Motor neuron (in vitro differentiated cells): ENCODE measurements around the gene IGFBP4. TPM values are rescaled to one million over a fixed set of nuclear protein-coding genes. Genes with fewer than 3 reads are reported as not detected.

Experiments
- ATAC-seq, 8 experiments: fragments of 200-7000 bp; cut with Tn5 transposase; replicated peaks in 6 of 8; 2 replicates each; pipeline ENCODE4 v1.8.0; 2021; ENCODE audit warnings: mild to moderate bottlenecking in 8 of 8, moderate library complexity in 8 of 8
- H3K27ac ChIP-seq, 2 donors: fragments of 250-450 bp; sonication (Bioruptor Pico); 2 replicates each; pipeline ENCODE4 v1.9.0; 2021; ENCODE audit warnings: antibody characterized with exemption in 2 of 2, mild to moderate bottlenecking in 2 of 2, moderate library complexity in 1 of 2
- H3K4me1 ChIP-seq, 2 donors: fragments of 250-450 bp; sonication (Bioruptor Pico); replicated peaks in 1 of 2; 2 replicates each; pipeline ENCODE4 v1.6.1; 2021; ENCODE audit warnings: antibody characterized with exemption in 2 of 2, mild to moderate bottlenecking in 2 of 2, moderate library complexity in 1 of 2
- H3K4me3 ChIP-seq, 5 donors: fragments of 250-450 bp; sonication (Bioruptor Pico); 2 replicates each; pipeline ENCODE4 v1.9.0; 2021; ENCODE audit warnings: antibody characterized with exemption in 5 of 5, mild to moderate bottlenecking in 5 of 5, moderate library complexity in 4 of 5
- WGBS, 10 experiments: fragments of 450-650 bp; shearing (Covaris generic); methylation state at CpG; one replicate each; pipeline ENCODE4 v1.0.0; 2022; 5-methylcytosine and 5-hydroxymethylcytosine counted together
- in situ Hi-C, 9 experiments: fragments of 400-800 bp; cut with MboI; loops; one replicate each; pipeline ENCODE4 v1.15.0; 2021; ENCODE audit warnings: low sequenced_read_pairs in 9 of 9, low pct_unique_long_range_greater_than_20kb in 2 of 9; ENCODE audit not compliant: unreplicated experiment in 9 of 9
- total RNA-seq, 8 experiments: library from RNA; unstranded; fragments of 300-600 nt; gene quantifications; 2 replicates each; pipeline versions ENCODE4 v1.2.3 to v1.2.4, GENCODE V29; 2022

The IGFBP4 gene
- total RNA-seq, 8 experiments from 2014 or later = 2.8 to 52.0 (median 7.9) TPM

DNA sequence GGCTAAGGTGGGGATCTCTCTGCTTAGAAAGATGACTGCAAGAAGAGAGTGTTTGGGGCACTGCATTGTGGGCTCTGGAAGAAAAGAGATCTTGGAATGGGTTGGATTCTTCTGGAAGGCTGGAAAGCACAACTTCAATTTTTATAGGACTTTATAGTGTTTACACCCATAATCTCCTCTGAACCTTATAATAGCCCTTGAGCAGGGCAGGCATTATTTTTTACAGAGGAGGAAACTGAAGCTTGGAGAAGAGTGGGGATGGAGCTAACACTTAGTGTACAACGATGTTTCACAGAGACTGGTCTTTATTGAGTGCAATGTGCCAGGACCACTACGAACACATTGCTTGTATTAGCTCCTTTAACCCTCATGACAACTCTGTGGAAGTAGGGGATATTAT is 47.7 kb downstream of the IGFBP4 start:
- H3K4me3 ChIP-seq = no peak overlapping the region
- in situ Hi-C loops = no loop called here
- H3K4me1 ChIP-seq = peaks cover 10 to 11% of the 10 kb centered on the region in 2 donors
- ATAC-seq = no peak
- 0 to 100% (median 83%) methylated on average over 1 to 2 of the region's 2 CpGs; no CpG with 5 or more reads in 1 of the 10 experiments for WGBS, 10 experiments
- no peak overlapping the region for H3K27ac ChIP-seq

DNA sequence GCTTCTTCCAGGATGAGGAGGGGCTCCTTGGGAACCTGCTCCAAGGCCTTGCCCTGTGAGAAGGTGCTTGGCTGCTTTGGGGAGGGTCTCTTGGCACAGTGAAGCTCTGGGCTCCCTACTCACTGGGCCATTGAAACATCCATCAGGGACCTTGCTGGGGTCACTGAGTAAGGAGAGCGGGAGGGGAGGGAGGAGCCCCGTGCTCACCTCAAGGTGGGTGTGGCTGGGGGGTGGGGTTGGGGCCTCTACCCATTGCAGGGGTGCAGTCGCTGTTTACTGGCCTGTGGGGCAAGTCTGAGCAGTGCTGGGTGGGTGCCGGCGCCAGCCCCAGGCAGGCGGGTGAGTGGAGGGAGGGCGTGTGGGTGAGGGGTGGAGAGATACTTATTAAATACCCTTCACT is 48.2 kb downstream of the IGFBP4 start:
- peaks cover 10 to 11% of the 10 kb centered on the region in 2 donors for H3K4me1 ChIP-seq
- no peak overlapping the region for H3K27ac ChIP-seq
- in situ Hi-C loops = no loop called here
- 100% methylated on average over 2 of the region's 7 CpGs; no CpG with 5 or more reads in 9 of the 10 experiments for WGBS, 10 experiments
- no peak overlapping the region for H3K4me3 ChIP-seq
- no peak for ATAC-seq

DNA sequence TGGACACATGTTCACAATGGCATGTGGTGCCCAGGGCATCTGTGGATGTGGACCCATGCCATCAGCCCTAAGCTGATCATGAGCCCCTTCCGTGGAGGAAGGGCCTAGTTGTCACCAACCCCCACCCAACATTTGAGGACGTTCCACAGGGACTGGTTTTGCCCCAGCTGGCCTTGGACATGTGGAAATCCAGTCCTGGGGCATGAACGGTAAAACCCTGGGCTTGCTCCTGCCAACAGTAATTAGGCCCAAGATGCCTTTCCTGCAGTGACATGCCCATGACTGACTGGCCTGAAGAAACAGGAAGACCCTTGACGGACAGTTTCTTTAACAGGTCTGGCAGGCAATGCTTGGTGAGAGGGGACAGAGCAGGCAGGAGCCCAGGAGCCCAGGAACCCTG is 50.4 kb downstream of the IGFBP4 start:
- peaks cover 10 to 11% of the 10 kb centered on the region in 2 donors for H3K4me1 ChIP-seq
- H3K4me3 ChIP-seq = no peak overlapping the region
- 40 to 100% (median 83%) methylated on average over 1 to 3 of the region's 4 CpGs; no CpG with 5 or more reads in 4 of the 10 experiments for WGBS, 10 experiments
- ATAC-seq = no peak
- in situ Hi-C loops = no loop called here
- H3K27ac ChIP-seq = no peak overlapping the region

DNA sequence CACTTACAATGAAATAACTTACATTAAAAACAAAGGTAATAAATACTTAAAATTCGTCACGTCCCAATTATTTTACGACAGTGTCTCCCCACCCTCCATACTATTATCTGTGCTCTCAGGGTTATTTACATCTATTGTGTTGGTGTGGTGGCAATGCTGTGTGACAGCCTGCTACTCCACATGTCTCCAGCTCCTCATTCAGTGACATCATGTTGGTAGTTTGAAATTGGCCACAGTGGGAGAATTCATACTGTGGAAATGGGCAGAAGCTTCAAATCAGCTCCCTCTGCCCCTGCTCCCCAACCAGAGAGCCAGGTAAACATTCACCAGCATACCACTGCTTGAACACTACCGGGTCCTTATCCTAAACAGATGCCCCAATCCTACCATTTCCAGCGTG is 51.9 kb downstream of the IGFBP4 start:
- 30 to 87% (median 70%) methylated on average over 1 to 5 of the region's 5 CpGs; no CpG with 5 or more reads in 1 of the 10 experiments for WGBS, 10 experiments
- peaks cover 8 to 14% of the 10 kb centered on the region in 2 donors for H3K4me1 ChIP-seq
- no peak overlapping the region for H3K27ac ChIP-seq
- ATAC-seq = no peak
- in situ Hi-C loops = no loop called here
- no peak overlapping the region for H3K4me3 ChIP-seq

DNA sequence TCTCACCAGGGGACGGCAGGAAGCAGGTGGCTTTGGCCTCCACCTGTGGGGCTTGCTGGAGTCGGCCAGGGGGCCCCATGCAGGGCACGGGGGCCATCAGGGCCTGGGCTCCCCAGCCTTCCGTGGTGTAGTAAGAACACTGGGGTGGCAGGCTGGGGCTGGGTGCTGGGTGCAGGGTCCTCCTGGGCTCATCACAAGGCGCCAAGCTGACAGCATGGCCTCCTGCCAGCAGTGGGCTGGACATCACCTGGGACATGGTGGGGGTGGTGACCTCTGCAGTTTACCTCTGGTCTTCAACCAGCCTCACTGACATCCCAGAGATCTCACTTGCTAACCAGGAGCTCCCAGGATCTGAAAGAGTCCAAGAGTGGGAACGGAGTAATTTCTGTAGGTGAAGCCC is 52.9 kb downstream of the IGFBP4 start:
- in situ Hi-C loops = no loop called here
- no peak for ATAC-seq
- Histone ChIP-seq H3K4me3 (no peak overlapping the region), H3K27ac (no peak overlapping the region), H3K4me1 (peaks cover 0 to 6% of the 10 kb centered on the region in 2 donors)
- WGBS, 10 experiments = 50 to 100% (median 93%) methylated on average over 1 to 3 of the region's 6 CpGs; no CpG with 5 or more reads in 5 of the 10 experiments

DNA sequence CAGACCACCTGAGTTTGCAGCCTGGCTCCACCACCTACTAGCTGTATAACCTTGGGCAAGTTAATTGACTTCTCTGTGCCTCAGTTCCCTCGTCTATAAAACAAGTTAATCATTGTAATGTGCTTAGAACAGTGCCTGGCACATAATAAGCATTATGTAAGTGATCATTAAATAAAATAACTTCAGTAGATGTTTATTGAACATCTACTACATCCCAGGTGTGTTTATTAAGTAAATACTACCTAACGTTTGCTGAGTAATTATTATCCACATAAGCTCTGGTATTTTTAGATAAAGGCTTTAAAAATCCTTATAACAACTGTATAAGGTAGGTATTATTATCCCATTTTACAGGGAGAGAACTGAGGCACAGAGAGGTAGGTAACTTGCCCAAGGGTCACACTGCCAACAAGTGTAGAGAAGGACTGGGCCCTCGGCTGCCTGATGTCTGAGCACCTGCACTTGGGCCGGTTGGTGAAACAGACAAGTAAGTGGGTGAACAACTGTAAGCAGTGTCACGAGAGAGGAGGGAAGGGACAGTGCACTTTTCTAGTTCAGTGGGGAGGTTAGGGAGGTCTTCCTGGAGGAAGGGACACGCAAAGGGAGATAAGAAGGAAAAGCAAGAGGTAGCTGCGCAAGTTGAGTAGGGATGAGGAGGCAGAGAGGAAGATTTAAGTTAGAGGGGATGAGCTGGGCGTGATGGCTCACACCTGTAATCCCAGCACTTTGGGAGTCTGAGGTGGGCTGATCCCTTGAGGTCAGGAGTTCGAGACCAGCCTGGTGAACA is 53.6 kb downstream of the IGFBP4 start:
- 55 to 100% (median 77%) methylated on average over 1 to 7 of the region's 9 CpGs for WGBS, 10 experiments
- no peak overlapping the region for H3K27ac ChIP-seq
- no peak overlapping the region for H3K4me3 ChIP-seq

DNA sequence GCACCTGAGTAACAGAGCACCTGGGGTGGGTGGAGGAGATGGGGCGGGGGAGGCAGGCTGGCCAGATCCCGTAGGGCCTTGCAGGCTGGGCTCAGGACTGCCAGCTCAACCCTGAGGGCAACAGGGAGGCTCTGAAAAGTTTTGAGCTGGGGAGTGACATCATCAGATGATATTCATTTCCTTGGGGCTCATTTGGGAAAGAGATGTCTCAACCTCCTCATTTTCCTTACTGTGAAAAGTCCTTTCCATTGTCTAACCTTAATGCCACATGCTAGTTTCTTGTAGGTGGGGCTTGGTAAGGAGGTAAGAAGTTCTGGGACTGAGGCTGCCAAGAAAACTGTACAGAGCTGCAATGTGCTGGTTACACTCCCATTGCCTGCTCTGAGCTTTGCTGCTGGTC is 54.4 kb downstream of the IGFBP4 start:
- peak in 3 of 8 experiments; percentile 47 to 80 (median 77) for ATAC-seq
- whole genome bisulfite sequencing, 10 experiments = 80% methylated on average over 1 of the region's 2 CpGs; no CpG with 5 or more reads in 9 of the 10 experiments
- in situ Hi-C loops = no loop called here
- no peak overlapping the region for H3K27ac ChIP-seq
- peaks cover 0 to 6% of the 10 kb centered on the region in 2 donors for H3K4me1 ChIP-seq
- no peak overlapping the region for H3K4me3 ChIP-seq

More for the DNA sequence above, 53.6 kb downstream of the IGFBP4 start:
- in situ Hi-C loops = no loop called here
- peaks cover 0 to 6% of the 10 kb centered on the region in 2 donors for H3K4me1 ChIP-seq
- no peak for ATAC-seq

DNA sequence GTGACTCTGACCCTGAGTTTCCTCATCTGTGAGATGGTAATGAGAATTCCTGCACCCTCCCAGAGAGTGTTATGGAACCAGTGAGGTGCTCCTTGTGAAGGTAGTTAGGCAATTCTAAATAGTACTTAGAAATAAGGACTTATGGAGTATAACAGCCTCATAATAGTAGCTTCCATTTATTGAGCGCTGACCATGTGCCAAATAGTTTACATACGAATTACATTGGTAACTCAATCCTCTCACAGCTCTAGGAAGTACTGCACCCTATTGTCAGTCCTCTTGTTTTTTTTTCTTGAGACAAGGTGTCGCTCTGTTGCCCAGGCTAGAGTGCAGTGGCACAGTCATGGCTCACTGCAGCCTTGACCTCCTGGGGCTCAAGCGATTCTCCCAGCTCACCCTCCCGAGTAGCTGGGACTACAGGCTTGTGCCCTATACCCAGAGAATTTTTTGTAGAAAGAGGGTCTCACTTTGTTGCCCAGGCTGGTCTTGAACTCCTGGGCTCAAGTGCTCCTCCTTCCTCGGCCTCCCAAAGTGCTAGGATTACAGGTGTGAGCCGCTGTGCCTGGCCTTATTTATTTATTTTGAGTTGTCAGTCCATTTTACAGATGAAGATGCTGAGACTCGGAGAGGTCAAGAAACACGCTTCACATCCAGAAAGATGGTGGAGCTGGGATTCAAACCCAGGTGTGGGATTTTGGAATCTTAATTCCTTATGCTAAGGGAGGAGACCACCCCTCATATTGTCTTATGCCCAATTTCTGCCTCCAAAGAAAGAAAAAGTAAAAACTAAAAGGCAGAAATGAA is 55.2 kb downstream of the IGFBP4 start:
- Histone ChIP-seq H3K4me3 (no peak overlapping the region), H3K27ac (no peak overlapping the region), H3K4me1 (peaks cover 0 to 6% of the 10 kb centered on the region in 2 donors)
- peak in 3 of 8 experiments; percentile 34 to 75 (median 55) for ATAC-seq
- in situ Hi-C loops = no loop called here
- 20 to 100% (median 60%) methylated on average over 1 to 9 of the region's 9 CpGs; no CpG with 5 or more reads in 1 of the 10 experiments for WGBS, 10 experiments

DNA sequence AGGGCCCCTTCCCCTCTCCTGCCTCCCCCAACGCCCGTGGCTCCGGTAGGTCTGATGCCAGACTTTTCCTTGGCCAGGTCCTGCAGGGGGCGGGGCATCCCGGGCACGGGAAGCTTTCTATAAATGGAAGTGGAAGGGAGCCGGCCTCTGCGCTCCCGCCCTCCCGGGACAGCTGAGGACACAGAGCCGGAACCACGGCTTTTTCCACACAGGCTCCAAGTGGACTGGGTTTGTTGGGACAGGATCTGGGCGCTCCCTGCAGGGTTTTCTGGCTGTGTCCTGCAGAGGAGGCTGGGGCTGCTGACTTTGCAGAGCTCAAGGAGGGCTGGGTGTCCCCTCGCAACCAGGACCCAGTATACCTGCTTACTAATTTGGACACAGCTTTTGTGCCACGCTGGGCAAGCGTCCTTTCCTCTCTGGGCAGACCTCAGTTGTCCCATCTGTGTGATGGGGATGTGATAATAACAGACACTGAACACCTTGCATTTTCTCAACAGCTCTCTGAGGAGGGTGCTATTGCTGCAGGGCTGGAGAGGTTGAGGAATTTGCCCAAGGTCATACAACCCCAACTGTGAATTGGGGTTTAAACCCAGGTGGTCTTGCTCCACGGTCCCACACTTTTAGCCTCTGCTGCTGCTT is 56.4 kb downstream of the IGFBP4 start:
- Histone ChIP-seq H3K4me1 (peaks cover 0 to 6% of the 10 kb centered on the region in 2 donors), H3K4me3 (no peak overlapping the region), H3K27ac (no peak overlapping the region)
- in situ Hi-C loops = no loop called here
- 0 to 100% (median 54%) methylated on average over 1 to 8 of the region's 17 CpGs; no CpG with 5 or more reads in 4 of the 10 experiments for WGBS, 10 experiments
- ATAC-seq = peak; percentile 41 to 93 (median 76)

DNA sequence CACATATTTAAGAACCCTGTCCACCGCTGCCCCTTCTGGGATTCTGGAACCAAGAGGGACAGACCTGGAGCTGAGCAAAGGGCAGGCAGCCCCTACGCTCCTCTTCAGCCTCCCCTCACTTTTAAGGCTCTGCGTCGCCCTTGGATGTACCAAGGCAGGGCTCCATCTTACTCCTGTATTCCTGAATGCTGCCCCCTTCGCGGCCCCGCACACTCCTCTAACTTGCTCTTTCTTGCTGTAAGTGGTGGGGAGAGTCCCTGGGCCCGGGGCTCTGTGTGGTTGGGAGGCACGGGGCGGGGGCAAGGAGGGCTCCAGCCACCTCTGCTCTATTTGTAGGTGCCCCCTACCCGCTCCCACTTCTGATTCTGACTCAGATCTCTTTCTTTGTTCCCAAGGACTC is 56.9 kb downstream of the IGFBP4 start:
- in situ Hi-C loops = no loop called here
- no peak overlapping the region for H3K4me3 ChIP-seq
- no peak for ATAC-seq
- 40 to 100% (median 94%) methylated on average over 1 to 3 of the region's 11 CpGs; no CpG with 5 or more reads in 4 of the 10 experiments for WGBS, 10 experiments
- H3K4me1 ChIP-seq = peaks cover 0 to 6% of the 10 kb centered on the region in 2 donors
- no peak overlapping the region for H3K27ac ChIP-seq

DNA sequence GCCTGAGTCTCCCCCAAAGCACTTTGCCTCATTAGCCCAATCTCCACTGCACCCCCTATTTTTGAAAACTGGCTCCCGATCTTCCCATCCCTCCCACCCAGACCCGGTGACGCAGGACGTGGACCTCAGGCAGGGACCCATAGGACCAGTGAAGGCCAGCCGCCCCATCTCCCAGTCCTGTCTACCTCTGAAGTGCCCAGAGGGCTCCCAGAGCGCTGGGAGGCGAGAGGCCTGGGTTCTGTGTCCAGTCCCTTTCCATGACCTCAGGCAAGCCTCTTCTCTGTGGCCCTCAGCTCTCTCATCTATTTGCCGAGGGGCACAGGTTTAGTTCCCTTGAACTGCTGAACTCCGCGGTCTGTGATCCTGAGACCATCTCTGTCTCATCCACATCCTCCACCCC is 57.5 kb downstream of the IGFBP4 start:
- peaks cover 0 to 6% of the 10 kb centered on the region in 2 donors for H3K4me1 ChIP-seq
- no peak overlapping the region for H3K27ac ChIP-seq
- 100% methylated on average over 2 to 3 of the region's 10 CpGs; no CpG with 5 or more reads in 7 of the 10 experiments for WGBS, 10 experiments
- in situ Hi-C loops = no loop called here
- H3K4me3 ChIP-seq = no peak overlapping the region
- ATAC-seq = no peak

DNA sequence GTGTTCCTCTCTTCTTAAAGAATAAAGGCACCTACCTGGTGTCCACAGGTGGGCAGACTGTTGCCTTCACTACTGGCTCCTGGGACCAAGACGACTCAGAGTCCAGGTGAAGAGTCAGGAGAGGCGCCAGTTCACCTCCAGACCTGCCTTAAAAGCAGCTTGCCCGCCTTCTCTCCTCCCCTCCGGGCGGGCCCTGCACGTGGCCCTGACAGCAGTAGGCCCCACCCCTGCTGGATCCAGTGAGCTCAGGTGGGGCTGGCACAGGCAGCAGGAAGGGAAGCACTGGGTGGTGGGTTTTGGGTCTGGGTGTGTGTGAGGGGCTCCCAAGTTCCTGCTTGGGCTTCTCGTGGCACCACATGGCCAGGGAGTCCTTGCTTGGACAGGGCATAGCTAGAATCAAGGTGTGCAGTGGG is 58.3 kb downstream of the IGFBP4 start, which contains the start of gene TNS4:
Gene TNS4, minus strand, starts transcription at position 125 of the 413 bp plus-strand sequence. CDS start 5,198 bp downstream, outside the sequence.
- H3K4me1 ChIP-seq = peaks cover 0 to 6% of the 10 kb centered on the region in 2 donors
- H3K27ac ChIP-seq = no peak within 1 kb of the TSS
- H3K4me3 ChIP-seq = no peak within 1 kb of the TSS
- WGBS, 10 experiments = 40 to 100% (median 75%) methylated on average over 1 to 5 of the region's 7 CpGs; no CpG with 5 or more reads in 6 of the 10 experiments
- in situ Hi-C loops = no loop called here
- no peak for ATAC-seq
